HEK293T (cell line): ENCODE data around the gene SEC61A1.

Experiments used
- ARNT ChIP-seq: fragments of 450-650 bp; IDR thresholded peaks from 2 replicates; pipeline ENCODE4 v1.6.1; 2017; ENCODE audit warnings: mild to moderate bottlenecking
- BHLHE40 ChIP-seq: fragments of 450-650 bp; IDR thresholded peaks from 2 replicates; pipeline ENCODE4 v1.6.1; 2016; ENCODE audit warnings: mild to moderate bottlenecking, moderate library complexity, borderline replicate concordance
- ELF4 ChIP-seq: fragments of 450-650 bp; IDR thresholded peaks from 2 replicates; pipeline ENCODE4 v1.6.1; 2017; ENCODE audit warnings: antibody characterized with exemption
- FOXA1 ChIP-seq: fragments of 450-650 bp; IDR thresholded peaks from 2 replicates; pipeline ENCODE4 v1.6.1; 2016; ENCODE audit warnings: mild to moderate bottlenecking
- FOXM1 ChIP-seq: fragments of 450-650 bp; IDR thresholded peaks from 2 replicates; pipeline ENCODE4 v1.6.1; 2017; ENCODE audit warnings: mild to moderate bottlenecking, borderline replicate concordance
- HDGF ChIP-seq: fragments of 450-650 bp; IDR thresholded peaks from 2 replicates; pipeline ENCODE4 v1.6.1; 2017; ENCODE audit warnings: antibody characterized with exemption, borderline replicate concordance
- L3MBTL2 ChIP-seq: fragments of 450-650 bp; conservative IDR thresholded peaks from 2 replicates; pipeline ENCODE4 v1.6.1; 2016; ENCODE audit warnings: mild to moderate bottlenecking
- LEF1 ChIP-seq: fragments of 450-650 bp; IDR thresholded peaks from 2 replicates; pipeline ENCODE4 v1.6.1; 2017; ENCODE audit warnings: mild to moderate bottlenecking, borderline replicate concordance
- SP1 ChIP-seq: fragments of 450-650 bp; IDR thresholded peaks from 2 replicates; pipeline ENCODE4 v1.6.1; 2017
- SUZ12 ChIP-seq: fragments of 450-650 bp; IDR thresholded peaks from 2 replicates; pipeline ENCODE4 v1.6.1; 2016; ENCODE audit warnings: mild to moderate bottlenecking
- TARDBP ChIP-seq: fragments of 450-650 bp; IDR thresholded peaks from 2 replicates; pipeline ENCODE4 v1.6.1; 2016
- ZNF384 ChIP-seq: fragments of 450-650 bp; IDR thresholded peaks from 2 replicates; pipeline ENCODE4 v1.6.1; 2016

GRCh38 chr3:128094295-128095151 is 42.3 kb downstream of the SEC61A1 start:
- no peak for TF ChIP-seq L3MBTL2
- no peak for TF ChIP-seq ZNF384
- TF ChIP-seq ELF4: no peak
- TF ChIP-seq SP1: no peak
- TF ChIP-seq FOXA1: no peak
- no peak for TF ChIP-seq BHLHE40
- no peak for TF ChIP-seq TARDBP
- no peak for TF ChIP-seq HDGF
- TF ChIP-seq ARNT: no peak
- TF ChIP-seq LEF1: no peak
- TF ChIP-seq FOXM1: no peak
- TF ChIP-seq SUZ12: no peak
